Endothelial cell of umbilical vein (primary cell): Measurements from ENCODE around the gene TF. TPM values are rescaled to one million over a fixed set of nuclear protein-coding genes. Genes with fewer than 3 reads are reported as not detected.

Source experiments
- BruUV-seq: library from RNA; stranded (reverse); fragments of 400-500 nt; replicated peaks from 2 replicates; lab custom pipeline; 2021; lab: Mats Ljungman, UMichigan
- CTCF ChIA-PET: fragments of 300-600, 350-600 bp; sonication (Branson Sonifier 250); formaldehyde crosslinking; loops from one replicate; lab custom pipeline; 2021; ENCODE audit warnings: antibody characterized with exemption, inconsistent platforms; lab: Charles Lee
- POLR2A ChIA-PET: fragments of 300-600, 350-600 bp; sonication (Branson Sonifier 250); formaldehyde crosslinking; loops from one replicate; lab custom pipeline; 2021; ENCODE audit warnings: antibody characterized with exemption, inconsistent platforms; lab: Charles Lee
- DNase-seq: peaks from one replicate; pipeline ENCODE4 v3.0.0-alpha.2; 2011; ENCODE audit warnings: low read depth, low spot score
- FAIRE-seq: peaks from 2 replicates; lab custom pipeline; 2011; peaks lifted over from hg19 to GRCh38; lab: Jason Lieb, UNC
- H2AFZ ChIP-seq: 2 replicates; pipeline ENCODE4 v1.6.0; 2012; ENCODE audit warnings: low read depth, low read length, control low read depth, inconsistent platforms
- H3K27ac ChIP-seq: 2 replicates; pipeline ENCODE4 v1.5.1; 2011; ENCODE audit warnings: low read depth, mild to moderate bottlenecking, control low read depth, low read length, moderate library complexity; ENCODE audit not compliant: insufficient read depth
- H3K27me3 ChIP-seq, 2 experiments: 2 replicates each; pipeline versions ENCODE4 v1.6.0 to v1.6.1; 2011; ENCODE audit warnings: low read length in 2 of 2, mixed read lengths in 1 of 2; ENCODE audit not compliant: control insufficient read depth in 2 of 2, insufficient read depth in 2 of 2
- H3K36me3 ChIP-seq, 2 experiments: 2 replicates in 1 of 2; 3 replicates in 1 of 2; pipeline ENCODE4 v1.5.1; 2011; ENCODE audit warnings: low read length in 2 of 2, mild to moderate bottlenecking in 1 of 2, moderate library complexity in 1 of 2; ENCODE audit not compliant: control insufficient read depth in 2 of 2, insufficient read depth in 2 of 2; ENCODE audit errors: extremely low read depth in 1 of 2
- H3K4me1 ChIP-seq: 3 replicates; pipeline ENCODE4 v1.5.1; 2011; ENCODE audit warnings: mild to moderate bottlenecking, low read length; ENCODE audit not compliant: control insufficient read depth, insufficient read depth; ENCODE audit errors: extremely low read depth
- H3K4me2 ChIP-seq: 2 replicates; pipeline ENCODE4 v1.6.1; 2011; ENCODE audit warnings: low read length, control low read depth, mixed read lengths; ENCODE audit not compliant: insufficient read depth
- H3K4me3 ChIP-seq, 3 experiments: fragments of 200-600 bp in 1 of 3; sonication (generic), shearing (Covaris generic) in 1 of 3; replicated peaks in 1 of 3; 2 replicates each; pipeline ENCODE4 v1.5.1; 2011 to 2016; ENCODE audit warnings: control low read depth in 3 of 3, low read length in 3 of 3, mild to moderate bottlenecking in 2 of 3, inconsistent platforms in 1 of 3, low read depth in 1 of 3, moderate library complexity in 1 of 3; ENCODE audit not compliant: insufficient read depth in 1 of 3
- H3K79me2 ChIP-seq: 2 replicates; pipeline ENCODE4 v1.6.0; 2012; ENCODE audit warnings: low read length, inconsistent platforms; ENCODE audit not compliant: control insufficient read depth, insufficient read depth
- H3K9ac ChIP-seq: replicated peaks from 2 replicates; pipeline ENCODE3; 2011; ENCODE audit warnings: low read length, control low read depth; ENCODE audit not compliant: insufficient read depth; ENCODE audit errors: extremely low read depth
- H3K9me1 ChIP-seq: replicated peaks from 3 replicates; pipeline ENCODE4 v1.6.0; 2011; ENCODE audit warnings: mild to moderate bottlenecking, low read length; ENCODE audit not compliant: control insufficient read depth, insufficient read depth; ENCODE audit errors: extremely low read depth
- H3K9me3 ChIP-seq: replicated peaks from 2 replicates; pipeline ENCODE4 v1.5.1; 2012; ENCODE audit warnings: low read length, inconsistent platforms; ENCODE audit not compliant: control insufficient read depth, insufficient read depth
- H4K20me1 ChIP-seq: replicated peaks from 2 replicates; pipeline ENCODE3; 2011; ENCODE audit warnings: mild to moderate bottlenecking, low read length; ENCODE audit not compliant: control insufficient read depth, insufficient read depth; ENCODE audit errors: extremely low read depth
- CTCF ChIP-seq, 2 donors: IDR thresholded peaks; 1 replicate in 1 of 2; 2 replicates in 1 of 2; pipeline ENCODE4 v1.5.1; 2011; ENCODE audit warnings: low read length in 2 of 2, mild to moderate bottlenecking in 2 of 2, moderate library complexity in 2 of 2, control low read depth in 1 of 2, inconsistent platforms in 1 of 2, low read depth in 1 of 2; ENCODE audit not compliant: insufficient read depth in 1 of 2; ENCODE audit errors: extremely low read depth in 1 of 2
- EZH2 ChIP-seq: IDR thresholded peaks from 2 replicates; pipeline ENCODE4 v1.6.1; 2012; ENCODE audit warnings: borderline replicate concordance, low read depth, mild to moderate bottlenecking, moderate library complexity, low read length, inconsistent platforms; ENCODE audit not compliant: severe bottlenecking
- FOS ChIP-seq: IDR thresholded peaks from 2 replicates; pipeline ENCODE4 v1.6.1; 2011; ENCODE audit warnings: mild to moderate bottlenecking, low read length, moderate library complexity, borderline replicate concordance; ENCODE audit not compliant: insufficient read depth
- GATA2 ChIP-seq: IDR thresholded peaks from 2 replicates; pipeline ENCODE4 v1.7.0; 2011; ENCODE audit warnings: low read depth, mild to moderate bottlenecking, moderate library complexity, mixed read lengths, low read length; ENCODE audit not compliant: insufficient read length, insufficient read depth
- JUN ChIP-seq: IDR thresholded peaks from 2 replicates; pipeline ENCODE4 v1.6.1; 2011; ENCODE audit warnings: borderline replicate concordance, low read depth; ENCODE audit not compliant: insufficient read length, insufficient read depth
- MAX ChIP-seq: IDR thresholded peaks from 2 replicates; pipeline ENCODE4 v1.6.1; 2011; ENCODE audit not compliant: insufficient read depth, insufficient read length
- MYC ChIP-seq: IDR thresholded peaks from one replicate; pipeline ENCODE4 v1.6.1; 2011; ENCODE audit warnings: mild to moderate bottlenecking, low read depth, low read length
- POLR2A ChIP-seq: IDR thresholded peaks from 2 replicates; pipeline ENCODE4 v1.6.1; 2012; ENCODE audit warnings: low read depth, mild to moderate bottlenecking, control low read depth, low read length
- POLR2AphosphoS5 ChIP-seq: IDR thresholded peaks from 2 replicates; pipeline ENCODE4 v1.6.1; 2012; ENCODE audit warnings: low read depth, mild to moderate bottlenecking, control low read depth, low read length, moderate library complexity; ENCODE audit not compliant: insufficient read depth
- dilution Hi-C: fragments of 300-500 bp; cut with MboI; formaldehyde crosslinking; loops from one replicate; pipeline ENCODE4 v1.15.0; 2019; ENCODE audit warnings: low sequenced_read_pairs; ENCODE audit not compliant: extremely low pct_ligation_motif_present
- intact Hi-C: fragments of 100-400 bp; cut with micrococcal nuclease; formaldehyde crosslinking; loops from one replicate; pipeline ENCODE4 v1.10.0; 2022
- polyA plus RNA-seq, 4 experiments: library from polyadenylated mRNA; depleted of rRNA in 3 of 4; stranded (reverse) in 3 of 4; unstranded in 1 of 4; fragments of >200 nt; gene quantifications; 2 replicates each; pipeline versions ENCODE4 v1.2.1 to v1.2.3, GENCODE V29; 2011 to 2012; ENCODE audit warnings: missing spikeins in 1 of 4
- total RNA-seq: library from RNA; stranded (reverse); gene quantifications from 2 replicates; pipeline ENCODE4 v1.2.3, GENCODE V29; 2021

TF gene
- total and polyA plus RNA-seq, 2 donors (not counting 3 experiments of a cell fraction or from before 2014, with no cell fraction given), result 0.32 to 0.69 TPM

GRCh38 chr3:133799794-133800585, 53.8 kb downstream of the TF start:
- H3K4me2 ChIP-seq, result no peak overlapping the region
- no peak for FAIRE-seq
- ChIA-PET CTCF (no interaction called here), POLR2A (no interaction called here)
- H3K9ac ChIP-seq, result no peak overlapping the region
- H3K79me2 ChIP-seq, result no peaks in the 10 kb centered on the region
- H3K4me3 ChIP-seq, result no peak overlapping the region
- H3K9me3 ChIP-seq, result no peaks in the 10 kb centered on the region
- intact Hi-C loops (loop anchor here (10.0 kb wide), 2 partner anchors 345 to 1075 kb away; partner anchors contain the start of gene NPHP3), dilution Hi-C loops (no loop called here)
- H3K27me3 ChIP-seq, result peaks cover 16 to 28% of the 10 kb centered on the region in 2 experiments
- no peaks in the 10 kb centered on the region for H4K20me1 ChIP-seq
- H3K9me1 ChIP-seq, result no peaks in the 10 kb centered on the region
- H3K4me1 ChIP-seq, result no peaks in the 10 kb centered on the region
- no peaks in the 10 kb centered on the region for H3K36me3 ChIP-seq
- BruUV-seq, result no TSS peak
- H3K27ac ChIP-seq, result no peak overlapping the region
- no peak for DNase-seq
- no peak for TF ChIP-seq EZH2
- no peak for TF ChIP-seq JUN
- TF ChIP-seq FOS, result no peak
- TF ChIP-seq POLR2A, result no peak
- TF ChIP-seq POLR2AphosphoS5, result no peak
- no peak for TF ChIP-seq CTCF (IDR thresholded peaks at IDR 0.05; ENCODE audit: extremely low read depth in 1 of 2, insufficient read depth in 1 of 2, low read depth in 1 of 2, low read length in 2 of 2)
- TF ChIP-seq GATA2, result no peak
- TF ChIP-seq MAX, result no peak
- no peak for TF ChIP-seq MYC
- no peak overlapping the region for H2AFZ ChIP-seq
